Metanephros (tissue), 2 donors: ENCODE measurements around the gene RPL23. TPM values are rescaled to one million over a fixed set of nuclear protein-coding genes. Genes with fewer than 3 reads are reported as not detected.

Experiments used
- small RNA-seq: library from RNA; depleted of rRNA; stranded (forward); fragments of <200 nt; gene quantifications from one replicate; pipeline ENCODE3, GENCODE V24; 2014; ENCODE audit warnings: low replicate concordance
- total RNA-seq: library from RNA; depleted of rRNA; stranded (reverse); fragments of >200 nt; gene quantifications from one replicate; pipeline ENCODE4 v1.2.3, GENCODE V29; 2014

RPL23 gene
- 1,357 TPM for total RNA-seq

DNA sequence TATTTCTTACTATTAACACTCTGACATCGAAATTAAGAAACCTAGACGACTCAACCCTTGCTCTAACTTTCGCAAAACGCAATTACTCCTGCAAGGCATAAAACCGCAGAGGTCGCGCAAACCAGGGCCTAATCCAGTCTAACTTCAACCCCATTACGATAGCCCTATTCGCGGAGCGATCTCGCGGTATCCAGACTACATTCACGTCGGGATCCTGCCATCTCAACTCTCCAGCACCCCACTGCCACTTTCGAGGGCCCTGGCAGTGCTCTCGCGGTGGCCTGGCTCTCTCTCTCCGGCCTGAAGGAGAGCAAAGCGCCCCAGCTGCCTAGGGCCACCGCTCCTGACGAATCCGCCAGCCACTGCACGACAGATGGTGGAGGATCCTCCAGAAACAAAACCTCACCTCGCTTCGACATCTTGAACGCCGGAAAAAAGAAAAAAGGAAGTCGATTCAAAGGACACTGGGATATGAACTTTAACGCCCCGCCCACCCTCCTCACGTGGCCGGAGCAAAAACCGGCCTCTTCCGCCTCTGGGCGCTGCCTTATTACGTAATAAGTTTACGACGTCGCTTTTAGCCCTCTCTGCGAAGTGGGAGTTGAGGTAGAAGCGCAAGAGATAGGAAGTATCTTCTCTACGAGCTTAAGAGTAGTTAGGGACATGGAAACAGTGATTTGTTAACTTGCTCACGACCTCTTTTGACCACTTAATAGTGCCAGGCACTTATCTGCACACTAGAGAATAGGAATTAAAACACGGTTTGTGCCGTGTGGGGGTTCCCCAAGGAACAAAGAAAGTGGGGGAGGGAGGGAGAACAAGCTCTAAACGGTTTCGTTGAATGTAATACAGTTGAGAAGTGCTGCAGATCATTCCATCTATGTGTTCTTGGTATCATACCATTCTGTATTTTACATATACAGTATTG, at the start of gene RPL23:
RPL23 (minus strand) TSS at position 430 of the 928 bp plus-strand sequence; CDS start at position 419, 11 bp downstream.

GRCh38 chr17:38869526-38870258, 16.2 kb upstream of the RPL23 start, which contains the start of gene LASP1:
TSS of gene LASP1 (plus strand) at chr17:38870058. CDS start at chr17:38870190, 132 bp downstream.

GRCh38 chr17:38824899-38825761, 28.4 kb downstream of the RPL23 start, which contains the start of gene CWC25:
TSS of gene CWC25 (minus strand) at chr17:38825321. CDS start at chr17:38825183, 138 bp downstream.

GRCh38 chr17:38799501-38800236, 53.9 kb downstream of the RPL23 start, which contains the start of gene PIP4K2B:
TSS of gene PIP4K2B (minus strand) at chr17:38799556. CDS start at chr17:38799424, 132 bp downstream.

Small RNA genes within 50 kb of the gene (small RNA-seq; reads per million reads assigned to genes)
- gene MIR4727 (not detected), gene SNORA21 (not detected), gene SNORA21B (not detected)

Other genes with a start within 250 kb of the RPL23 start
- 5.7 TPM for gene SRCIN1, start 247.8 kb downstream of the RPL23 start, total RNA-seq
- 0.70 TPM for gene EPOP, start 178.8 kb downstream of the RPL23 start, total RNA-seq
- 64.3 TPM for gene MLLT6, start 148.4 kb downstream of the RPL23 start, total RNA-seq
- 7.1 TPM for gene CISD3, start 123.4 kb downstream of the RPL23 start, total RNA-seq
- gene PCGF2, start 105.4 kb downstream of the RPL23 start, total RNA-seq = 19.3 TPM
- 125 TPM for gene PSMB3, start 101.0 kb downstream of the RPL23 start, total RNA-seq
- 73.7 TPM for gene PIP4K2B, start 54.2 kb downstream of the RPL23 start, total RNA-seq
- 14.2 TPM for gene CWC25, start 28.4 kb downstream of the RPL23 start, total RNA-seq
- gene LASP1, start 16.3 kb upstream of the RPL23 start, total RNA-seq = 84.0 TPM
- not detected for gene FBXO47, start 113.7 kb upstream of the RPL23 start, total RNA-seq